GM12878 (cell line): ENCODE data around the gene RAP1B. TPM values are rescaled to one million over a fixed set of nuclear protein-coding genes. Genes with fewer than 3 reads are reported as not detected.

Experiments
- ATAC-seq: fragments of 200-7000 bp; cut with Tn5 transposase; 3 replicates; pipeline ENCODE4 v1.9.1; 2020; ENCODE audit warnings: mild to moderate bottlenecking, moderate library complexity
- BruUV-seq: library from RNA; stranded (reverse); fragments of 400-500 nt; replicated peaks from 2 replicates; lab custom pipeline; 2021; lab: Mats Ljungman, UMichigan
- CTCF ChIA-PET: fragments of 300-600 bp; sonication (Branson Sonifier 250); formaldehyde crosslinking; extraction: SDS; loops from one replicate; lab custom pipeline; 2021; ENCODE audit warnings: inconsistent platforms; lab: Yijun Ruan, JAX
- POLR2A ChIA-PET: fragments of 350-600 bp; formaldehyde crosslinking; extraction: SDS; loops from one replicate; lab custom pipeline; 2021; ENCODE audit warnings: inconsistent platforms; lab: Charles Lee
- RAD21 ChIA-PET: fragments of 300-600 bp; sonication (Branson Sonifier 250); formaldehyde crosslinking; loops from one replicate; lab custom pipeline; 2023; ENCODE audit warnings: antibody characterized with exemption; ENCODE audit not compliant: unreplicated experiment; lab: Charles Lee
- SMC1A ChIA-PET: fragments of 300-600 bp; sonication (Branson Sonifier 250); formaldehyde crosslinking; loops from one replicate; lab custom pipeline; 2023; ENCODE audit not compliant: unreplicated experiment, uncharacterized antibody; lab: Charles Lee
- DNase-seq: peaks from one replicate; pipeline ENCODE4 v3.0.0-alpha.2; 2011; ENCODE audit warnings: low read depth, low spot score
- FAIRE-seq: peaks from 3 replicates; lab custom pipeline; 2011; peaks lifted over from hg19 to GRCh38; lab: Jason Lieb, UNC
- H2AFZ ChIP-seq: 2 replicates; pipeline ENCODE4 v1.6.0; 2011; ENCODE audit warnings: low read depth, low read length, control low read depth; ENCODE audit not compliant: control insufficient read depth
- H3K27ac ChIP-seq: 2 replicates; pipeline ENCODE4 v1.5.1; 2011; ENCODE audit warnings: control low read depth; ENCODE audit not compliant: control insufficient read depth, insufficient read depth
- H3K27me3 ChIP-seq, 2 experiments: replicated peaks in 1 of 2; 2 replicates each; pipeline versions ENCODE4 v1.6.0 to v1.6.1; 2011; ENCODE audit warnings: low read length in 1 of 2; ENCODE audit not compliant: control insufficient read depth in 2 of 2, insufficient read depth in 2 of 2
- H3K36me3 ChIP-seq, 2 experiments: 2 replicates each; pipeline ENCODE4 v1.5.1; 2011; ENCODE audit warnings: low read length in 1 of 2; ENCODE audit not compliant: control insufficient read depth in 2 of 2, insufficient read depth in 2 of 2
- H3K4me1 ChIP-seq: 2 replicates; pipeline ENCODE4 v1.6.1; 2011; ENCODE audit warnings: mild to moderate bottlenecking, low read length, moderate library complexity, mixed read lengths; ENCODE audit not compliant: control insufficient read depth, insufficient read depth
- H3K4me2 ChIP-seq: 2 replicates; pipeline ENCODE4 v1.6.0; 2011; ENCODE audit warnings: control low read depth; ENCODE audit not compliant: control insufficient read depth, insufficient read depth
- H3K4me3 ChIP-seq: fragments of 200-600 bp; sonication (generic); 2 replicates; pipeline ENCODE4 v1.5.1; 2016
- H3K79me2 ChIP-seq: 2 replicates; pipeline ENCODE4 v1.6.0; 2011; ENCODE audit warnings: low read length; ENCODE audit not compliant: control insufficient read depth, insufficient read depth
- H3K9ac ChIP-seq: 2 replicates; pipeline ENCODE4 v1.8.0; 2011; ENCODE audit warnings: low read length, control low read depth, mixed read lengths; ENCODE audit not compliant: control insufficient read depth, insufficient read depth
- H3K9me3 ChIP-seq: replicated peaks from 3 replicates; pipeline ENCODE4 v1.5.1; 2011; ENCODE audit warnings: mild to moderate bottlenecking, low read length; ENCODE audit not compliant: control insufficient read depth, insufficient read depth
- H4K20me1 ChIP-seq: 2 replicates; pipeline ENCODE4 v1.6.0; 2011; ENCODE audit not compliant: control insufficient read depth, insufficient read depth
- BCL3 ChIP-seq: IDR thresholded peaks from 2 replicates; pipeline ENCODE4 v1.6.1; 2011; ENCODE audit warnings: borderline replicate concordance, low read depth, mild to moderate bottlenecking, moderate library complexity, low read length; ENCODE audit not compliant: insufficient read depth, poor library complexity, severe bottlenecking
- EZH2 ChIP-seq: IDR thresholded peaks from 2 replicates; pipeline ENCODE4 v1.6.1; 2012; ENCODE audit warnings: low read depth, mild to moderate bottlenecking, control low read depth, inconsistent platforms, low read length, borderline replicate concordance; ENCODE audit not compliant: control insufficient read depth
- FOXM1 ChIP-seq: IDR thresholded peaks from 2 replicates; pipeline ENCODE4 v1.6.1; 2012; ENCODE audit warnings: low read depth, mild to moderate bottlenecking, inconsistent platforms, low read length, moderate library complexity
- IKZF1 ChIP-seq: fragments of 450-650 bp; conservative IDR thresholded peaks from 2 replicates; pipeline ENCODE4 v1.6.1; 2017; ENCODE audit warnings: antibody characterized with exemption, mild to moderate bottlenecking
- IRF4 ChIP-seq: IDR thresholded peaks from 2 replicates; pipeline ENCODE4 v1.6.1; 2011; ENCODE audit warnings: low read depth, low read length
- MXI1 ChIP-seq: fragments of 150-350 bp; IDR thresholded peaks from 2 replicates; pipeline ENCODE4 v1.6.1; 2011; ENCODE audit warnings: low read depth, mild to moderate bottlenecking, inconsistent platforms, low read length, improper control_type of control experiment
- NFYA ChIP-seq: IDR thresholded peaks from 2 replicates; pipeline ENCODE4 v1.6.1; 2011; ENCODE audit warnings: low read depth, mild to moderate bottlenecking, low read length, improper control_type of control experiment, borderline replicate concordance
- POLR2AphosphoS2 ChIP-seq: IDR thresholded peaks from 2 replicates; pipeline ENCODE4 v1.6.1; 2011; ENCODE audit warnings: low read depth, mild to moderate bottlenecking, low read length, improper control_type of control experiment, moderate library complexity
- POU2F2 ChIP-seq: IDR thresholded peaks from 3 replicates; pipeline ENCODE4 v1.6.1; 2011; ENCODE audit warnings: low read depth, mild to moderate bottlenecking, low read length, borderline replicate concordance
- ZBTB33 ChIP-seq: fragments of 450-650 bp; IDR thresholded peaks from 2 replicates; pipeline ENCODE4 v1.6.1; 2017; ENCODE audit warnings: mild to moderate bottlenecking
- ZBTB4 ChIP-seq: fragments of 450-650 bp; formaldehyde crosslinking; IDR thresholded peaks from 2 replicates; pipeline ENCODE4 v1.4.0; 2022; ENCODE audit warnings: mild to moderate bottlenecking, moderate library complexity
- ZNF207 ChIP-seq: fragments of 450-650 bp; IDR thresholded peaks from 2 replicates; pipeline ENCODE4 v1.6.1; 2014; ENCODE audit warnings: antibody characterized with exemption, mild to moderate bottlenecking, borderline replicate concordance
- WGBS: methylation state at CpG from one replicate; pipeline ENCODE4 v1.1.6; 2016; ENCODE audit warnings: low lambda C conversion rate; ENCODE audit not compliant: insufficient replicate concordance, insufficient coverage; ENCODE audit errors: missing lambda C conversion rate; 5-methylcytosine and 5-hydroxymethylcytosine counted together
- in situ Hi-C: fragments of 300-500 bp; cut with MboI; formaldehyde crosslinking; loops from 9 replicates; pipeline ENCODE4 v1.14.3; 2018; ENCODE audit warnings: mixed read lengths
- intact Hi-C: fragments of 100-400 bp; cut with micrococcal nuclease; formaldehyde crosslinking; loops from one replicate; pipeline ENCODE4 v1.14.2; 2022; ENCODE audit not compliant: unreplicated experiment
- polyA plus RNA-seq, 11 experiments: library from polyadenylated mRNA; depleted of rRNA in 4 of 11; unstranded in 6 of 11; stranded (reverse) in 5 of 11; fragments of >200 nt; fragmentation: Nextera tagmentation in 4 of 11; fragmentation: Illumina TruSeq in 1 of 11; extraction: Ambion mirVana in 4 of 11; extraction: Trizol in 1 of 11; gene quantifications; 1 replicate in 1 of 11; 2 replicates in 10 of 11; pipeline versions ENCODE4 v1.2.1 to v1.2.3, GENCODE V29; 2011 to 2016; ENCODE audit warnings: inconsistent platforms in 2 of 11, missing spikeins in 2 of 11, low read depth in 1 of 11
- total RNA-seq, 4 experiments: library from RNA; depleted of rRNA in 3 of 4; stranded (reverse); fragments of >200 nt in 3 of 4; fragmentation: Illumina TruSeq in 1 of 4; extraction: Trizol in 1 of 4; gene quantifications; 2 replicates each; pipeline versions ENCODE4 v1.2.1 to v1.2.3, GENCODE V29; 2013 to 2021

The RAP1B gene
- total and polyA plus RNA-seq, 10 of the 15 experiments (the other 5 are each of a cell fraction or from before 2014, with no cell fraction given), result 88.9 to 219 (median 127) TPM

- no peak overlapping the region for H2AFZ ChIP-seq
- CTCF ChIA-PET, result interaction anchor here (0.7 to 1.1 kb wide), 4 partner anchors 21 to 109 kb away, joined by 3 read pairs; no protein-coding TSS in a partner anchor
- intact Hi-C loops (no loop called here), in situ Hi-C loops (loop anchor here (25.0 kb wide), 1 partner anchor 246 kb away; no protein-coding TSS in a partner anchor)
- 73% methylated on average over 2 of the region's 2 CpGs for WGBS
- H3K4me3 ChIP-seq, result no peak overlapping the region
- BruUV-seq, result no TSS peak
- FAIRE-seq (no peak), ATAC-seq (no peak), DNase-seq (no peak)
- no peak overlapping the region for H3K27ac ChIP-seq
- no peaks in the 10 kb centered on the region; the same call in 1 of the 2 replicates for H3K4me1 ChIP-seq
- H3K27me3 ChIP-seq, result no peaks in the 10 kb centered on the region
- no peak overlapping the region for H3K9ac ChIP-seq
- no peaks in the 10 kb centered on the region for H3K9me3 ChIP-seq
- 0 out of 2 replicates have a peak, but pooled peaks cover 2% of the 10 kb centered on the region for H4K20me1 ChIP-seq
- H3K79me2 ChIP-seq, result peaks cover 23% of the 10 kb centered on the region
- TF ChIP-seq BCL3 (no peak), IKZF1 (no peak), EZH2 (no peak), ZNF207 (no peak), IRF4 (no peak), FOXM1 (no peak), ZBTB33 (no peak), MXI1 (no peak), ZBTB4 (CRISPR knock-in tag) (no peak), POU2F2 (no peak), NFYA (no peak), POLR2AphosphoS2 (no peak)
- H3K36me3 ChIP-seq, result no peaks in the 10 kb centered on the region
- RAD21 ChIA-PET, result interaction anchor here (0.6 to 1.6 kb wide), 4 partner anchors 16 to 166 kb away, joined by 3 to 5 read pairs (median 4); no protein-coding TSS in a partner anchor
- H3K4me2 ChIP-seq, result no peak overlapping the region
- SMC1A ChIA-PET, result interaction anchor here (0.6 to 1.2 kb wide), 8 partner anchors 21 to 143 kb away, joined by 3 to 4 read pairs (median 3); no protein-coding TSS in a partner anchor
- POLR2A ChIA-PET, result interaction anchor here (0.6 to 1.8 kb wide), 4 partner anchors 10 to 41 kb away, joined by 3 to 4 read pairs (median 4); no protein-coding TSS in a partner anchor
Observed at GRCh38 chr12:68608191-68608590, 2.5 kb upstream of the RAP1B start.
